Measurements from ENCODE around the gene CENPW.

DNA sequence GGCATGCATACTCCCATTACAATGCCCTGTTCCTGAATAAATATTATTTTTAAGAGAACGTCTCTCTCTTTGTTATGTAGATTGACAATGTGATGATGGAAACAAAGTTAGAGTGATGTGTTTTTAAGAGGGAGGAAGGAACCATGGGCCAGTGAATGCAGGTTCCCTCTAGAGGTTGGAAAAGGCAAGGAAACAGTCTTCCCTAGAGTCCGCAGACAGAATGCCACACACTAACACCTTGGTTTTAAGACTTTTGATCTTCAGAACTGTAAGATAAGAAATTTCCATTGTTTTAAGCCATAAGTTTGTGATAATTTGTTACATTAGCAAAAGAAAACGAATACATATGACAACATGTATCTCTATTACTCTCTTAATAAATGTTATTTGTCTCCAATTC lies 4.7 kb upstream of the CENPW start:
- TF ChIP-seq EZH2 (IDR thresholded peaks at IDR 0.05; ENCODE audit: low read length): no peak
- TF ChIP-seq, protein P1, sequence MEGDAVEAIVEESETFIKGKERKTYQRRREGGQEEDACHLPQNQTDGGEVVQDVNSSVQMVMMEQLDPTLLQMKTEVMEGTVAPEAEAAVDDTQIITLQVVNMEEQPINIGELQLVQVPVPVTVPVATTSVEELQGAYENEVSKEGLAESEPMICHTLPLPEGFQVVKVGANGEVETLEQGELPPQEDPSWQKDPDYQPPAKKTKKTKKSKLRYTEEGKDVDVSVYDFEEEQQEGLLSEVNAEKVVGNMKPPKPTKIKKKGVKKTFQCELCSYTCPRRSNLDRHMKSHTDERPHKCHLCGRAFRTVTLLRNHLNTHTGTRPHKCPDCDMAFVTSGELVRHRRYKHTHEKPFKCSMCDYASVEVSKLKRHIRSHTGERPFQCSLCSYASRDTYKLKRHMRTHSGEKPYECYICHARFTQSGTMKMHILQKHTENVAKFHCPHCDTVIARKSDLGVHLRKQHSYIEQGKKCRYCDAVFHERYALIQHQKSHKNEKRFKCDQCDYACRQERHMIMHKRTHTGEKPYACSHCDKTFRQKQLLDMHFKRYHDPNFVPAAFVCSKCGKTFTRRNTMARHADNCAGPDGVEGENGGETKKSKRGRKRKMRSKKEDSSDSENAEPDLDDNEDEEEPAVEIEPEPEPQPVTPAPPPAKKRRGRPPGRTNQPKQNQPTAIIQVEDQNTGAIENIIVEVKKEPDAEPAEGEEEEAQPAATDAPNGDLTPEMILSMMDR (optimal IDR thresholded peaks at IDR 0.05 in 1 of 3, IDR thresholded peaks at IDR 0.05 in 1 of 3, conservative IDR thresholded peaks at IDR 0.05 in 1 of 3; ENCODE audit: extremely low read depth in 1 of 3, insufficient read depth in 2 of 3, low read length in 3 of 3): peak in 1 of 3 experiments; percentile 5

Data from keratinocyte (primary cell).